ENCODE data around the gene ZNF598. TPM values are rescaled to one million over a fixed set of nuclear protein-coding genes. Genes with fewer than 3 reads are reported as not detected.
A peak's percentile ranks its signal among the peaks of the same experiment; 100 is the strongest.

ZNF598 gene
- total RNA-seq, 1 donor, result 27.6 TPM

GRCh38 chr16:1983544-1984346 is 25.9 kb downstream of the ZNF598 start, which contains the start of gene GFER:
Gene GFER (plus strand): TSS chr16:1984193. CDS start chr16:1984219, 26 bp downstream.
- peak; percentile 96 for DNase-seq (ENCODE audit: low read depth)
- peak within 1 kb of the TSS; percentile 75 for H3K4me3 ChIP-seq (ENCODE audit: low read depth, low read length)
- peak; percentile 31 for TF ChIP-seq CTCF (IDR thresholded peaks at IDR 0.05; ENCODE audit: insufficient read depth, low read depth, low read length)

GRCh38 chr16:1982991-1983543 is 26.6 kb downstream of the ZNF598 start:
- DNase-seq (ENCODE audit: low read depth), result no peak
- H3K4me3 ChIP-seq (ENCODE audit: low read depth, low read length), result peak overlapping the region; percentile 65
- TF ChIP-seq CTCF (IDR thresholded peaks at IDR 0.05; ENCODE audit: insufficient read depth, low read depth, low read length), result peak; percentile 40

- no peak for DNase-seq (ENCODE audit: low read depth)
- TF ChIP-seq CTCF (IDR thresholded peaks at IDR 0.05; ENCODE audit: insufficient read depth, low read depth, low read length), result no peak
- H3K4me3 ChIP-seq (ENCODE audit: low read depth, low read length), result no peak overlapping the region
Measured at GRCh38 chr16:1982013-1982433, 27.6 kb downstream of the ZNF598 start.

GRCh38 chr16:1981398-1981836 is 28.2 kb downstream of the ZNF598 start, which contains the start of gene NOXO1:
Gene NOXO1 (minus strand): TSS chr16:1981469. CDS start chr16:1981179, 290 bp downstream.
- H3K4me3 ChIP-seq (ENCODE audit: low read depth, low read length), result no peak within 1 kb of the TSS
- no peak for DNase-seq (ENCODE audit: low read depth)
- no peak for TF ChIP-seq CTCF (IDR thresholded peaks at IDR 0.05; ENCODE audit: insufficient read depth, low read depth, low read length)

- no peak for TF ChIP-seq CTCF (IDR thresholded peaks at IDR 0.05; ENCODE audit: insufficient read depth, low read depth, low read length)
- no peak overlapping the region for H3K4me3 ChIP-seq (ENCODE audit: low read depth, low read length)
- no peak for DNase-seq (ENCODE audit: low read depth)
Measured at GRCh38 chr16:1980770-1981087, 28.9 kb downstream of the ZNF598 start.

- no peak overlapping the region for H3K4me3 ChIP-seq (ENCODE audit: low read depth, low read length)
- DNase-seq (ENCODE audit: low read depth), result no peak
- TF ChIP-seq CTCF (IDR thresholded peaks at IDR 0.05; ENCODE audit: insufficient read depth, low read depth, low read length), result no peak
Measured at GRCh38 chr16:1980030-1980769, 29.4 kb downstream of the ZNF598 start.

All from fibroblast of villous mesenchyme (primary cell).